ENCODE measurements around the gene CYP2F1.
"Not testable (repeated sequence)": the region's sequence is repeated elsewhere in the genome, so short reads cannot be mapped to it uniquely, and the experiment has no call there.

CYP2F1 gene

DNA sequence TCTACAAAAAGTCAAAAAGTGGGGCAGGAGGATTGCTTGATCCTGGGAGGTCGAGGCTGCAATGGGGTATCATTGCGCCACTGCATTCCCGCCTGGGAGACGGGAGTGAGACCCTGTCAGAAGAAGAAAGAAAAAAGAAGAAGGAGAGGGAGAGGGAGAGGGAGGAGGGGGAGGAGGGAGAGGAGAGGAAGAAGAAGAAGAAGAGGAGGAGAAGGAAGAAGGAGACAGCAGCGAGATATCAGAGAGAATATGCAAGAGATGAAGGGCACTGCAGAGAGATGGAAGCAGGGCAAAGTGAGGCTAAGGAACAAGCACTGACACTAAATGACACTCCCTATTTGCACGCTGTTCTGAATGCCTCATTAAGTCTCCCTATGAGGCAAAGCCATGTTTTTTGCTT lies 14.5 kb downstream of the CYP2F1 start:
- no peaks in the 10 kb centered on the region for H3K9me3 ChIP-seq
- no peak for TF ChIP-seq Cebpa-rat (IDR thresholded peaks at IDR 0.05)
- peaks cover 7% of the 10 kb centered on the region for H3K4me1 ChIP-seq
- H3K4me2 ChIP-seq: peak overlapping the region; percentile 84; the same call in 1 of the 2 replicates
- no peak overlapping the region for H3K27ac ChIP-seq
- H3K36me3 ChIP-seq: no peaks in the 10 kb centered on the region
- H4K20me1 ChIP-seq: no peaks in the 10 kb centered on the region
- no peak overlapping the region for H3K9ac ChIP-seq
- H3K4me3 ChIP-seq: no peak overlapping the region
- no peaks in the 10 kb centered on the region for H3K27me3 ChIP-seq

DNA sequence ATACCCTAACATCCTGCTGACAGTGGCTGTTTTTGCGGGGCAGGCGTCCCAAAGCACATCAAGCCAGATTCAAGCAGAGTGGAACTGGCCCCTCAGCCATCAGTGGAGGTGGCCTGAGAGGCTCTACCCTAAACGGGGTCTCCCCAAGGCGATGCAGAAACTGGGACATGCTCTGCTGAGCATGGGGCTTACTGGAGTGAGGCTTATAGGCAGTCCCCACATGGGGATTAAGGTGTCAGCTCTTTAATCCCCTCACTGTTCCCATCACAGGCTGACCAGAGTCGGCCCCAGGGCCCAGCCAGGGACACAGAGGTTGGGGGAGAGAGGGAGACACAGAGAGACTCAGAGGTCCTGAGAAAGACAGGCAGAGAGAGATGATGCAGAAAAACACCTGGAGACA lies 17.0 kb downstream of the CYP2F1 start:
- Histone ChIP-seq H3K9ac (no peak overlapping the region), H3K36me3 (no peaks in the 10 kb centered on the region), H3K27me3 (no peaks in the 10 kb centered on the region), H3K9me3 (no peaks in the 10 kb centered on the region), H3K4me3 (no peak overlapping the region), H4K20me1 (no peaks in the 10 kb centered on the region), H3K4me2 (no peak overlapping the region), H3K4me1 (peaks cover 7% of the 10 kb centered on the region), H3K27ac (no peak overlapping the region)
- no peak for TF ChIP-seq Cebpa-rat (IDR thresholded peaks at IDR 0.05)

GRCh38 chr19:41133260-41133659 lies 19.0 kb downstream of the CYP2F1 start:
- Histone ChIP-seq H3K4me1 (peaks cover 3% of the 10 kb centered on the region), H3K27me3 (no peaks in the 10 kb centered on the region), H3K27ac (no peak overlapping the region), H3K9ac (no peak overlapping the region), H4K20me1 (no peaks in the 10 kb centered on the region), H3K4me3 (no peak overlapping the region), H3K36me3 (no peaks in the 10 kb centered on the region), H3K4me2 (no peak overlapping the region), H3K9me3 (no peaks in the 10 kb centered on the region)
- no peak for TF ChIP-seq Cebpa-rat (IDR thresholded peaks at IDR 0.05)

DNA sequence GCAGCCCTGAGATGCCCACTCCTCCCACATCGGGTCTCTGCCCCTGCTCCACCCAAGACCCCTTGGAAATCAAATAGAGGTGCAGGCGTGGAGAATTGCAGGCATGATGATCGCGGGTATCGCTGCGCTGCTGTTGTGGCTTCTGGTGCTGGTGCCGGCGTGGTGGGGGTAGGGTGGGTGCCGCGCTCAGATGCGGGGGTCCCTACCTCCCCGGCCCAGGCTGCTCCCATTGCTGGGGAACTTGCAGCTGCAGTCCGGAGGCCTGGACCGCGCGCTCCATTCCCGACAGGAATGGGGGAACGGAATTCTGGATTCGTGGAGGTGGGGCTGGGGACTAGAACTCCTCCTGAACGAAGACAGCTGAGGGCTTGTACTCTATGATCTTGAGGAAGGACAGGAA lies 20.4 kb downstream of the CYP2F1 start:
- Histone ChIP-seq H3K27me3 (no peaks in the 10 kb centered on the region), H4K20me1 (no peaks in the 10 kb centered on the region), H3K4me3 (no peak overlapping the region), H3K27ac (no peak overlapping the region), H3K4me2 (no peak overlapping the region), H3K9me3 (no peaks in the 10 kb centered on the region), H3K9ac (no peak overlapping the region), H3K36me3 (no peaks in the 10 kb centered on the region), H3K4me1 (no peaks in the 10 kb centered on the region)
- TF ChIP-seq Cebpa-rat (IDR thresholded peaks at IDR 0.05): no peak

GRCh38 chr19:41135390-41136384 lies 21.5 kb downstream of the CYP2F1 start:
- not testable (repeated sequence) for H3K9ac ChIP-seq, H3K4me3 ChIP-seq

GRCh38 chr19:41136636-41137455 lies 22.6 kb downstream of the CYP2F1 start:
- Histone ChIP-seq H3K9me3 (no peaks in the 10 kb centered on the region), H3K4me3 (no peak overlapping the region), H3K4me2 (no peak overlapping the region), H4K20me1 (no peaks in the 10 kb centered on the region), H3K27me3 (no peaks in the 10 kb centered on the region), H3K36me3 (no peaks in the 10 kb centered on the region), H3K4me1 (no peaks in the 10 kb centered on the region), H3K9ac (no peak overlapping the region), H3K27ac (no peak overlapping the region)
- no peak for TF ChIP-seq Cebpa-rat (IDR thresholded peaks at IDR 0.05)

More at GRCh38 chr19:41135390-41136384, 21.5 kb downstream of the CYP2F1 start:
- not testable (repeated sequence) for H3K27ac ChIP-seq, H4K20me1 ChIP-seq, H3K27me3 ChIP-seq, H3K9me3 ChIP-seq, H3K4me1 ChIP-seq, H3K36me3 ChIP-seq
- H3K4me2 ChIP-seq: 0 out of 2 replicates have a peak overlapping the region, but pooled peaks have one; percentile 9

GRCh38 chr19:41144403-41144802 lies 30.2 kb downstream of the CYP2F1 start:
- no peak for TF ChIP-seq Cebpa-rat (IDR thresholded peaks at IDR 0.05)
- Histone ChIP-seq H4K20me1 (no peaks in the 10 kb centered on the region), H3K4me2 (no peak overlapping the region), H3K36me3 (no peaks in the 10 kb centered on the region), H3K4me3 (no peak overlapping the region), H3K27me3 (no peaks in the 10 kb centered on the region), H3K27ac (no peak overlapping the region), H3K9me3 (no peaks in the 10 kb centered on the region), H3K9ac (no peak overlapping the region), H3K4me1 (no peaks in the 10 kb centered on the region)

- Histone ChIP-seq H3K4me3 (no peak overlapping the region), H3K4me1 (no peaks in the 10 kb centered on the region), H3K9ac (no peak overlapping the region), H3K27me3 (no peaks in the 10 kb centered on the region), H3K36me3 (no peaks in the 10 kb centered on the region), H3K27ac (no peak overlapping the region), H4K20me1 (no peaks in the 10 kb centered on the region), H3K9me3 (no peaks in the 10 kb centered on the region), H3K4me2 (no peak overlapping the region)
- no peak for TF ChIP-seq Cebpa-rat (IDR thresholded peaks at IDR 0.05)
Measured at GRCh38 chr19:41149831-41150230, 35.6 kb downstream of the CYP2F1 start.

DNA sequence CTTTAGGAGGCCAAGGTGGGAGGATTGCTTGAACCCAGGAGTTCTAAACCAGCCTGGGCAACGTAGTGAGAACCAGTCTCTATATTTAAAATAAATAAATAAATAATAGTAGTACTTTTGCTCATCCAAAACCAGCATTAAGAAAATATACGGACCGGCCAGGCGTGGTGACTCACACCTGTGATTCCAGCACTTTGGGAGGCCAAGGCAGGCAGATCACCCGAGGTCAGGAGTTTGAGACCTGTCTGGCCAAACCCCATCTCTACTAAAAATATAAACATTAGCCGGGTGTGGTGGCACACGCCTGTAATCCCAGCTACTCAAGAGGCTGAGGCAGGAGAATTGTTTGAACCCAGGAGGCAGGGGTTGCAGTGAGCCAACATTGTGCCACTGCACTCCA lies 36.8 kb downstream of the CYP2F1 start:
- not testable (repeated sequence) for H3K4me3 ChIP-seq, H3K36me3 ChIP-seq, H3K9ac ChIP-seq, H3K4me1 ChIP-seq, H4K20me1 ChIP-seq, H3K27me3 ChIP-seq, H3K9me3 ChIP-seq, H3K4me2 ChIP-seq, H3K27ac ChIP-seq

- no peak overlapping the region for H3K9ac ChIP-seq
Measured at GRCh38 chr19:41154060-41154459, 39.8 kb downstream of the CYP2F1 start.

More at GRCh38 chr19:41154060-41154459, 39.8 kb downstream of the CYP2F1 start:
- TF ChIP-seq Cebpa-rat (IDR thresholded peaks at IDR 0.05): no peak
- Histone ChIP-seq H3K36me3 (no peaks in the 10 kb centered on the region), H3K27me3 (no peaks in the 10 kb centered on the region), H3K4me1 (no peaks in the 10 kb centered on the region), H3K4me3 (no peak overlapping the region), H4K20me1 (no peaks in the 10 kb centered on the region), H3K27ac (no peak overlapping the region), H3K9me3 (peaks cover 17% of the 10 kb centered on the region), H3K4me2 (no peak overlapping the region)

Measured in BLaER1 (cell line).